HTR-8/SVneo (cell line): ENCODE data around the gene ST6GALNAC4.

Experiments
- DNase-seq: peaks from one replicate; pipeline ENCODE4 v3.0.0; 2011; ENCODE audit warnings: low spot score, mixed read lengths; ENCODE audit not compliant: insufficient read length
- FAIRE-seq: peaks from 2 replicates; lab custom pipeline; 2011; peaks lifted over from hg19 to GRCh38; lab: Jason Lieb, UNC

Gene ST6GALNAC4

GRCh38 chr9:127931092-127931881 is 14.4 kb upstream of the ST6GALNAC4 start:
- FAIRE-seq (no peak), DNase-seq (peak; percentile 32)

- FAIRE-seq (peak; percentile 70), DNase-seq (peak; percentile 85)
These were observed 13.6 kb upstream of the ST6GALNAC4 start, which contains the start of gene PIP5KL1 for GRCh38 chr9:127930231-127931091. TSS of gene PIP5KL1 (minus strand) at chr9:127930777. CDS start at chr9:127930752, 25 bp downstream.

DNA sequence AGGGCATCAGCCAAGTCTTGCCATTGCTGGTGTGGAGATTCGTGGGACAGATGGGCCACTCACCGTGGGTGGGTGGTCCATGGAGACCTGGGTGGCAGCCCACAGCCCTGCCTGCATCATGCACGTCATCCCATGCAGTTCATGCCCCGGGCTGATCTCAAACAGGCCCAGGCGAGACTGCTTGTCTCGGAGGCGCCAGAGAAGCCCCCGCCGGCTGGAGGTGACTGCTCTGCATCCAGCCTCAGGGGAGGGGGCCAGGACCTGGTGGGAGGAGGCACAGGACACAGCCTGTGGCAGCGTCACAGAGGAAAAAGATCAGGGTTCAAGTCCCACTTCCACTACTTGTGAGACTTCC is 12.8 kb upstream of the ST6GALNAC4 start:
- no peak for FAIRE-seq
- no peak for DNase-seq

DNA sequence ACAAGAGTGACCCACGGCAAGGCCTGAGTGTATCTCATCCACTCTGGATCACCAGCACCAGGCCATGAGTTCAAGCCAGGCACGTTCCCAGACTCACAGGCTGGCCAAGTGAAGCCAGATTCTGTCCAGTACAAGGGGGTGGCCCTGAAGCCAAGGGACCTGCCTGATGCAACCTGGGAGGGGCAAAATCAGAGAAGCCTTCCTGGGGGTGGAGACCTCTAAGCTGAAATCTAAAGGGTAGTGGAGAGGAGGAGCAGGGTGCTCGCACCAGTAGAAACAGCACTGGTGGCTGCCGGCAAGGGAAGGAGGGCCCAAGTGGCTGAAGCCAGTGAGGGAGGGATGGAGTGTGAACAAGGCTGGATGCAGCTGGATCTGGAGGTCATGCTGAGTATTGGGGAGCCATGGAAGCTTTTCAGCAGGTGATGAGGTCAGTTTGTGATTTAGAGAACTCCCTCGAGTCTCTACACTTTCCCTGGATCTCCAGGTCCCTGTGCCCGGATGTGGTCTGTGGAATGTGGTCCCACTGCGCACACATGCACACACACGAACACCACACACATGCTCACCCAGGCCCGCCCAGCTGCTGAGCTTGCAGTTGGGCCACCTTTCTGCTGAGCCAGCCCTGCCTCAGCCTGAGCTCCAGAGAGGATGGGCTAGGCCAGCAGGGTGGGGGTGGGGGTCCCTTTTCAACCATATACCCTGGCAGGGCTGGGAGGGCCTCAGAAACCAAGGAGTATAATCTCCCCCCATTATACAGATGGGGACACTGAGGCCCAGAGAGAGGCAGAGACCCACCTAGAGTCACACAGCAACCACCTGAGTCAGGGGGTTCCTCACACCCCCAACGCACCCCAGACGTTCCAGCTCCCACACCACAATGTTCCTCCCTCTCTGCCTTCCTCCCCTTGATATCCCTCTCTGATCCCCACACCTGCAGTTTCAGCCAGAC is 12.1 kb upstream of the ST6GALNAC4 start:
- FAIRE-seq: no peak
- no peak for DNase-seq

DNA sequence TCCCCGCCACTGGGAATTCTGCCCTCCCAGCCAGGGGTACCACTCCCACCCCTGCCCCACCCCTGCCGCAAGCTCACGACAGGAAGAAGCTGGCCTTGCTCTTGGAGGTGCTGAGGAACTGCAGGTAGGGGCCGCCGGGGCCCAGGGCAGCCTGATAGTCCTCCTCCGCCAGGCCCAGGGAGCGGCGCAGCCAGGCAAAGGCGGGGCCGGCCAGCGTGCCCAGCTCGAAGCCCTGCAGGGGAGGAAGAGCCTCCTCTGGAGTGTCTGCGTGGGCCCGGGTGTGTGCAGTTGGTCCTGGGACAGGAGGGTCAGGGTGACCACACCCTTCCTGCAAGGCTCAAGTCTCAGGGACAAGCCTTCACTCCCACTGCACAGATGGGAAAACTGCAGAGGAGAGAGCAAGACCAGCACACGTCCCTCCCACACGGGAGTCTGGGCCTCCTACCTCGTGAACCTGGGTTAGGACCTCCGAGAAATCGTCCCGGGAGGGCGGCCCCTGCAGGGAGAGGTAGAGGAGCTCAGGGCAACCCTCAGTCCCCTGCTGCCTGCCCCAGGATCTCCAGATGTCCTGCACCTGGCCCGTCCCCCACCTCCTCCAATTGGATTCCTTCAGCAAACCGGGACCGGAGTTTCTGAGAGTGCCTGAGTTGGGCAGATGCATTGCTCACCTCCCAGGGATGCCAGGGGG is 11.3 kb upstream of the ST6GALNAC4 start:
- no peak for FAIRE-seq
- no peak for DNase-seq

DNA sequence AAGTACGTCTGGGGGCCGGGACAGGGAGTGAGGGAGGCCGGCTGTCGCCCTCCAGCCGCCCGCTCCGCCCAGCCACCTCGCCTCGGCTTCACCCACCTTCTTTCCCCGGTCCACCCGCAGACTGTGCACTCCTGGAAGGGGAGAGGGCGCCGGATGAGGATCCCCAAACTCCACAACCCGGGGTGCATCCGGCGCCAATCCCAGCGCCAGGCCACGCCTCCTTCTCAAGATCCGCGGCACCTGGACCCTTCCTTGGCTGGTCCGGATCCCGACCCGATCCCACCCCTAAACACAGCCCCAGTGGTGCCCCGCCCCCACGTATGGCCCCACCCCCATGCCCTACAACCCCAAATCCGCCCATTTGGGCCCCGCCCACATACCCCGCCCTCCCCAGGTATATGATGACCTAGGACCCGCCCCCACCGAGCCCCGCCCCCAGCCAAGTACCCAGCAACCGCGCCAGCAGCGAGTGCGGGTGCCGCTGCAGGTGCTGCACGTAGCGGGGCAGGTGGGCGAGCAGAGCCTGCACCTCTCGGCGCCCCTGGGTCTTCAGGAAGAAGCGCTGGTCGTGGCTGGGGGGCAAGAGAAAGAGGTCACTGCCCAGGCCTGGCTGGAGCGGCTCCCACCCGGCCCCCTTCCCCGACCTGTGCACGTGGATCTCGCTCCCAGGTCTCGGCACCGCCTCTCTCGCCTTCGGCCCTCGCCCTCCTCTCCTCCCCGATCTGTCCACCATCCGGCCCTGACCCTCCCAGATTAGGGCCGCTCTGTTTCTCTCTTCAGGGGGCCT is 10.6 kb upstream of the ST6GALNAC4 start:
- DNase-seq (no peak), FAIRE-seq (no peak)

DNA sequence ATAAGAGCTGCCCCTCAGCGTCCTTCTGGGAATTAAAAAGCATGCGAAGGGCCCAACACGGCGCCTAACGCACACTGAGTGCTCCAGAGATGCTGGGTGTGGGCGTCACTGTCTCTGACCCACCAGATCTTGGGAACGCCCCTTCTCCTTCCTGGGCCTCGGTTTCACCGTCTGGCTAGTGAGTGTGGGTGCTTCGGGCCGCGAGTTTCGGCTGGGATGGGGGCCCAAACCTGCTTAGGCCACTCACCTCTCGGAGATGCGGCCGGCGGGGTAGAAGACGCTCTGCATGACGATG is 10.0 kb upstream of the ST6GALNAC4 start:
- DNase-seq (no peak), FAIRE-seq (no peak)

- DNase-seq: no peak
- no peak for FAIRE-seq
These were observed 9.4 kb upstream of the ST6GALNAC4 start for GRCh38 chr9:127925959-127926905.

GRCh38 chr9:127924736-127925444 is 8.0 kb upstream of the ST6GALNAC4 start:
- FAIRE-seq: no peak
- no peak for DNase-seq

DNA sequence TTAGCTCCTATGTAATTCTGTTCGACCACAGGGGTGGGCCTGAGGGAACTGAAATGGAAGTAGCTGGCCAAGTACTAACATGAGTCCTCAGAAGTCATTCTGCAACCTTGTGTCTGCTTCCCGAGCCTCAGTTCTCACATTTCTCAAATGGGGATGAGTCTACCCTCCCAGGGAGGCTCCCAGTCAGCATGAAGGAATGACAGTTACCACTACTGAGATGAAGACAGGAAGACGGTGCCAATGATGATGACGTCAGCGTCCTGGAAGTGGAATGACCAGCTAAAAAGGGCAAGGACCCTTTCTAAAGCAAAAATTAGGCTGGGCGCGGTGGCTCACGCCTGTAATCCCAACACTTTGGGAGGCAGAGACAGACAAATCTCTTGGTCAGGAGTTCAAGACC is 6.9 kb upstream of the ST6GALNAC4 start:
- DNase-seq: peak; percentile 66
- no peak for FAIRE-seq

GRCh38 chr9:127923046-127923445 is 6.2 kb upstream of the ST6GALNAC4 start:
- no peak for DNase-seq
- FAIRE-seq: no peak

DNA sequence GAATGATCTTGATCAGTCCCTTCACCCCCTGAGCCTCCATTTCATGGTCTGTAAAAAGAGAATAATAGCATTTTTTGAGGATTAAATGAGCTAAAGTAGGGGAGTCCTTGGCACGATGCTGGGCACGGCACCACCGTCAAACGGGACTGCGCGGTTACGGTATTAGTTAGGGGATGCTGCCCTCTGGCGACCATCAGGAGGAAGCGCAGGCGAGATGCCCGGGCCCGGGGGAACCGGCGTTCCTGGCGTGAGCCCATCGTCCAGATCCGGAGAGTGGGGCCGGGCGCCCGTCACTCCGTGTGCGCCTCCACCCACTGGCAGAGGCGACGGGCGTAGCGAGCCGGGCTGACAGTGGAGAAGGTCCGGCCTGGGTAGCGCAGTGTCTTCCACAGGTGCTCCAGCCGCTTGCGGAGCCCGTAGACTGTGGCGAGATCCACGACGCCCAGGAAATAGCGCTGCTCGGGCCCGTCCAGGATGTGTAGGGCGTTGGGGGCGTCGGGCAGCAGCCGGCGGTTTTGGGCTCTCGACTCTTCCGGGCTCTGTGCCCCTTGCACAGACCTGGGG is 4.8 kb upstream of the ST6GALNAC4 start:
- DNase-seq (peak; percentile 58), FAIRE-seq (no peak)

- no peak for FAIRE-seq
- DNase-seq: no peak
These were observed 4.0 kb upstream of the ST6GALNAC4 start for GRCh38 chr9:127920794-127921193.

DNA sequence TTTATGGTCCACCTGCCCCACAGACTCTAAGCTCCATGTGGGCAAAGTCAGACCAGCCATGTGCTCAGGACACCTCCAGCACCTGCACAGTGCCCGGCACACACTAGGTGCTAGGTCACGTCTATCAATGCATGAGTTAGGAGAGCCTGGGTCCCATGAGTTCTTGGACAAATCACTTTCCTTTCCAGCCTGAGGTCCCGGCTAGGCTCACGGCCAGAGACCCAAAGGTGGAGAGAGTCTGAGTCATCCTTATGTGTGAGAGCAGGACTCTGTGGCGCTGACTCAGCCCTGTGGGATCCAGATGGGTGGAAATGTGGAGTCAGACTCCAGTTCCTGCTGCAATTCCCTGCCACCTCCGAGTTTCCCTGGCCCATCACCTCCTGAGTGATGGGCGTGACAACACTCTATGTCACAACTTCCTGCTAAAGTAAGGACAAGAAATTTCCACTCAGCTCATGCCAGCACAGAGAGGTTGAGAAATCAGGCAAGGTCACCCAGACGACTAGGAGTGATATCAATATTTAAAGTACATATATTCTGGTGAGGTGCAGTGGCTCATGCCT is 2.5 kb upstream of the ST6GALNAC4 start:
- DNase-seq: peak; percentile 88

DNA sequence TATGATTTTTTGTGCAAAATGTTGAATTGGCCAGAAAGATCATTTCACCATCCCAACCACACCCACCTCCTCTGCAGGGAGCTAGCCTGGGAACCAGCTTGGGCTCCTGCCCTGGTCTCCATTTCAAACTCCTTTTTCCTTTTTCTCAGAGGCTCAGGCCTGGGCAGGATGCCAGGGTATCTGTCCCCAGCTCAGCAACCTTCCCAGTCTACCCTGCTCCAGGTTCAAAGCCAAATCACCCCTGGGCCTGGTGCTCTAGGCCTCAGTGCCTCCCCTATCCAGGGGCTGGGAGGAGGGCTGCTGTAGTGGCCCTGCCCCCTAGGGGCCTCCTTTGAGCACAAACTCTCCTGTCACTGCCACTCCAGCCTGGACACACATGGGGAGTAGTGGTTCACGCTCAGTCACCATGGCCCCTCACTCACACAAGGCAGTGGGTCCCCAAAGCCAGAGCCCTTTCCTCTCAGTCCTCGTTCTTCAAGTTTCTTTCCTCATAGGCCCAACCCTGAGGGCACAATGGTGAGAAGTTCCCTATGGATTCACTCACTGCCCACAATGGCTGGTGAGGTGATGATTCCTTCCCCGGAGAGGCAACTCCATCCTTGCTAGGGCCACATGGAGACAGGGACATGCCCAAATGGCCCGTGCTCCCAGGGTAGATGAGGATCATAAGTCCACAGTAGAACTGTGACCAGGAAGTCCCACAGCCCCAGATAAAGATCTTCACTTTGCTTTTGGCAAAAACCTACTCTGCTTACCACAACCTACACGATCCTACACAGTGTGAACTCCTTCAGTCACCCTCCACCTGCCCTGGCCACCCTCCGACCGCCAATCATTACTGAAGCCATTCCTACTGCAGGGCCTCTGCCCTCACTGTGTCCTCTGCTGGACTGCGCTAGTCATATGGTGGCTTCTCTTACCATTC is 1.6 kb upstream of the ST6GALNAC4 start:
- DNase-seq (no peak), FAIRE-seq (no peak)

More for the DNA sequence above, 2.5 kb upstream of the ST6GALNAC4 start:
- peak; percentile 31 for FAIRE-seq

DNA sequence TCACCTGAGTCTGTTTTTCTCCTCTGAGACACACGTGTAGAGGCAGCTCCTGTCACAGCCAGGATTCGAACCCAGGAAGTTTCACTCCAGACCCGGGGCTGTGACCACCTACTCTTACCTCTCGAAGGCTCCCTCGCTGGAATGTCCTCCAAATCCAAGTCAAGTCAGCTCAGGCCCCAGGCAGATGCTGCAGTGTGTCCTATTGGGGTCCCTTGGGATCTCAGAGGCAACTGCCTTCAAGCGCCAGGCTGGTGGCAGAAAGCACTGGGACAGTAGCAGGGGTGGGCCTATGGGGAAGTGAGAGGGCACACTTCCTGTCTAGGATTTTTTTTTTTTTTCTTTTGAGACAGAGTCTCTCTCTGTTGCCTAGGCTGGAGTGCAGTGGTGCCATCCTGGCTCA is 762 bp upstream of the ST6GALNAC4 start:
- no peak for FAIRE-seq
- DNase-seq: no peak
